Epithelial cell of prostate (primary cell): ENCODE measurements around the gene BCAS4.

Experiments
- DNase-seq: peaks from one replicate; pipeline ENCODE4 v3.0.0-alpha.2; 2011; ENCODE audit warnings: low read depth, low spot score
- H3K27ac ChIP-seq: fragments of 450-650 bp; 2 replicates; pipeline ENCODE4 v1.5.1; 2017; ENCODE audit warnings: mild to moderate bottlenecking

The BCAS4 gene

DNA sequence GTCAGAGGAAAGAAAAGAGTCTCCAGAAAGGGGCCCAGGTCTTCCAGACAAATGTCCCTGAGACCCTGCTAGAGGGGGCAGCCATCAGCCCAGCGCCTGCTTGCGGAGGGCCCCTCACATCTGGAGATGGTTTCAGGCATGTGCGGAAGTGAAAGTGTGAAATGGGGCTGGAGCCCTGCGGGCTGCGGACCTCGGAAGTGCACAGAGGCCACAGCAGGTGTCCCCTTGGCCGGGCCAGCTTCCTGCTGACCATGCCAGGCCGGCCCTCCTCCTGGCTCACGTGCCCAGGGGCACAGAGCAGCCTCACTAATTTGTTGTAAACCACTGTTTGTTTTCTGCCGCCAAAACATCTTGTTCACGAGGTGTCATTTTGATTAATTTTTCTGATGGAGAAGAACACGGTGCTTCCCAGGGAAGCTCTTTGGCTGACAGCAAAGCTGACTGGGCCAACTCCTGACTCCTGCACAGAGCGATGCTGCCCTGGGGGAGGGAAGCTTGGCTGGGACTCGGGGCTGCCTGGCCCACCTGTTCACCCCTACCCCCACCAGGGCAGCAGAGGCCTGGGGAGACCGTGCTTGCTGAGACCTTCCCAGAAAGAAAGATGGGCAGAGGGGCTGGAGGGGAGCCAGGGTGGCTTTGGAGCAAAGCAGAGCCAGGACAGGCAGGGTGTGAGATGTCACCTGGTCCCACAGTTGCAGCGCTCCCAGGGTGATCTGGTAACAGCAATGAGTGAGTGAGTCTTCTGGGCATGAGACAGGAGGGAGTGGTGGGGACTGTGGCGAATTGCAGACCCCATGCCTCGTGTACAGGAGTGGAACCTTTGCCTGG lies 54.2 kb downstream of the BCAS4 start:
- H3K27ac ChIP-seq, result peak overlapping the region; percentile 26
- DNase-seq, result no peak

DNA sequence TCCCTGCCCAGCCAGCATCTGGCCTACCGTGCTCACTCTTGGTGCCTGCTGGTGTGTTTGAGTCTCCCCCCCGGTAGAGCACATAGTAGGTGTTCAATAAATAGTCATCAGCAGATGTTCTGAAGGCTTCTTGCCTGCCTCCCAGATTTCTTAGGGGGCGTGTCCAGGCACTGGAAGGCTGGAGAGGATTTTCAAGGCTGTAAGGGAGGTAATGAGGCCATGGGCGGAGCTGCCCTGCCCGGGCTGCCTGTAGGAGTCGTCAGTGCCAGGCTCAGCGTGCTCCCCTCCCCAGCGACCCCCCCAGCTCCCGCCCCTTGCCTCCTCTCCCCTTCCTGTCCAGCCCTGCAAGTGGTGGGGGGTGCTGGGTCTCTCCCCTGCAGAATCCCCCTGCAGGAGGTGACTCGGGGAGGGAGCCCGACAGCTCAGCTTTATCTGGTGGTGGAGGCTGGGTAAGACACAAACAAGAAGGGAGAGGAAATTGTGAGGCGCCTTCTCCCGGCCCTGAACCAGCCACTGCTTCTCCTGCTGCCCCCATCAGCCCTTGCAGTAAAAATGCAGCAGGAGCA lies 55.9 kb downstream of the BCAS4 start:
- no peak overlapping the region for H3K27ac ChIP-seq
- no peak for DNase-seq

DNA sequence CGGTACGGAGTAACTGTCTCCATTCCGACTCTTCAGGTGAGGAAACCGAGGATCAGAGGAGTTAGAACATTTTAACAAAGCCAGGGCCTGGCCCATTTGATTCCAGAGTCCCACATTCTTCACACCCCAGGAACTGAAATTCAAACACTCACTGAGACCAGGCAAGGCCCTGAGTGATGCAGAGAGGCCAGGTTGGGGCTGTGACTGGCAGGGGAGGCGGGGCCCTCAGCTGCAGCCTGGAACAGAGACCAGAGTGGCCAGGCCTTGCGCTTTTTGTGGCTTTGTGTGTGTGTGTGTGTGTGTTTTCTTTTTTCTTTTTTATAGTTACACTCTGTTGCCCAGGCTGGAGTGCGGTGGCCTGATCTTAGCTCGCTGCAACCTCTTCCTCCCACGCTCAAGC lies 57.2 kb downstream of the BCAS4 start:
- DNase-seq, result no peak

DNA sequence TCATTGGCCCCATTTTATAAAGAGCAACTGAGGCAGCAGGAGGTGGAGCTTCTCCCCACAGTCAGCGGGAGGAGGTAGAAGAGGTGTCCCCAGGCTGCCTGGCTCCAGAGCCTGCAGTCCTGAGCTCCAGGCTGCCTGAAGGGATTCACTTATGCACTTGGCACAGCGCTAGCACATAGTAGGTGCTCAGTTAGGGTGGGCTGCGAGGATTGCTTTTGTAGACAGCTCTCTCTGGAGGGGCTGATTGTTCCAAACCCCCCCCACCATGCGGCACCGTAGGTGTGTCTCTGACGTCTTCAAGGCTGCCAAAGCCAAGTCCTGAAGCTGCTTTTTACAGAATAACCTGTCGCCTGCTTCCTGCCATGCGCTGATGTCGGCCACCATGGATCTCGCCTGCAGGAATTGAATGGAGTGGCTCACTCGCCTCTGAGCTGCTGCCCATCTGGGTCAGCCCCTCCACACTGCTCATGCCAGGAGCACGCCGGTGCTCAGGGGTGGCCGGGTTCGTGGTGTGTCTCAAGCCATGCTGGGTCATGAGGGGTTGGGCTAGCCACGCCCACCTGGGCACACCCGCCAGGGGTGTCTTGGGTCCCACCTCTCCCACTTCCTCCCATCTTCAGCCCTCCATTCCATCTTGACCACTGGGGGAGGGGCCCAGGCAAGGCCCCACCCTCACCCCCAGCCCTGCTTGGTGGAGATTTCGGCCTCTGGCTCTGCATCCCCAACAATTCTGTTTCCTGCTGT lies 59.8 kb downstream of the BCAS4 start:
- no peak overlapping the region for H3K27ac ChIP-seq
- DNase-seq, result no peak

More for the DNA sequence above, 57.2 kb downstream of the BCAS4 start:
- H3K27ac ChIP-seq, result no peak overlapping the region

DNA sequence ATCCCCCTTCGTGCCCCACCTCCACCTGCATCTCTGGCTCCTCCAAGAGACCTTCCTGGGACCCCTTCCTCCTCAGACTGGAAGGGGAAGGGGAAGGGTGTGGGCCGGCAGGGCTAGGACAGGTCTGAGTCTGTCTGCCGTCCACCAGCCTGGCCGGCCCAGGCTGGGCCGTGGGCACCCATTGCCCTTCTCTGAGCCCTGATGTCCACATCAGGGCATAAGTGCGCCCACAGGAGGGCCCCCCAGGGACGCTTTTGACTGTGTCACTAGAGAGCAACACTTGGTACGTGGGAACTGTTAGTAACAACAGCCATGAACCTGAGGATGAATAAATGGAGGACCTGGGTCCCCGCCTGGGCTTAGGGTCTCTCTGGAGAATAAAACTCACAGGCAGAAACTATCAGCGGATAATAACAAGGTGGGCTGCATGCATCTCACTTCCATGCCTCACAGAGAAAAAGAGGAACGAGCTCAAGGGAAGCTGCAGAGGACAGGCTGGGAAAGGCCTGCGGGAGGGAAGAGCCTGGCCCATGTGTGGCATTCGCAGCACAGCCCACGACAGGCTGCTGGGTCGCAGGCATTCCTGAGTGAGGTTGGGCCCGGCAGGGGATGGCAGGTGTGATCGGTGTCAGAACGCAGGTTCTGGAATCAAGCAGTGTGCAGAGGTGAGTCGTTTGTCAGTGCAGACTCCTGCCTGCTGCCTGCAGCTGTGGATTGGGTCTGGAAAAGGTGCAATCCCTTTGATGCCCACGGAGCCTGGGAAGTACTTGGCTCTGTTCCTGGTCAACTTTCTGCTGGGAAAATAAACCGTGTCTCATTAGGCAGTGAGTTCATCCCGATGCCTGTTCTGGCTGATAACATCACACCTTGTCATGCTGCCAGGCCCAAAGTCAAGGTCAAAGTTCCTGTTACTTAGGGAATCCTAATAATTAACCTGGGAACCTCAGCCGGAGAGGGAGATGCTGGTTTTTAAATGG lies 60.9 kb downstream of the BCAS4 start:
- no peak for DNase-seq
- H3K27ac ChIP-seq, result no peak overlapping the region

DNA sequence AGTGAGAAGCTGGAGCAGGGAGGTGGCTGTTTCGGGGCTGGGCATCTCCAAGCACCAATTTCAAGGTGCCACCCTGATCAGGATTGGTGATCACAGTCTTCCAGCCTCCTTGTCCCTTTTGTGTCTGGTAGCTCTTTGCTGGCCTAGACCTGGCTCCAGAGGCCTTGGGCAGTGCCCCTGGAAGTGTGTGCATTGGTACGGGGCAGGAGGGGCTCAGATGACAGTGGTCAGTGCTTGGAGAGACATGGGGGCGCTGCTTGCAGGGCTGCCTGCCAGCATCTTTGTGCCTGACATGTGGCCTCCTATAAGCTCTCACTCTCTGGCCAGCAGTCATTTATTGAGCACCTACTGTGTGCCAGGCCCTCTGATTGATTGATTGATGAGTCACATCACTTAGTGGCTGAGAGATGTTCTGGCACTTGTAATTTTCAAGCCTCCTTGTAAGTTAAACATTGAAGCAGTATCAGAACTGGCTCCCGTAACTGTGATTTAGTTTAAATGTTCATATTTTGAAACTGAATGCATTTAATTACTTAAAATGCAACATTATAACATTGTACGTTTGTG lies 61.7 kb downstream of the BCAS4 start:
- no peak overlapping the region for H3K27ac ChIP-seq
- no peak for DNase-seq

DNA sequence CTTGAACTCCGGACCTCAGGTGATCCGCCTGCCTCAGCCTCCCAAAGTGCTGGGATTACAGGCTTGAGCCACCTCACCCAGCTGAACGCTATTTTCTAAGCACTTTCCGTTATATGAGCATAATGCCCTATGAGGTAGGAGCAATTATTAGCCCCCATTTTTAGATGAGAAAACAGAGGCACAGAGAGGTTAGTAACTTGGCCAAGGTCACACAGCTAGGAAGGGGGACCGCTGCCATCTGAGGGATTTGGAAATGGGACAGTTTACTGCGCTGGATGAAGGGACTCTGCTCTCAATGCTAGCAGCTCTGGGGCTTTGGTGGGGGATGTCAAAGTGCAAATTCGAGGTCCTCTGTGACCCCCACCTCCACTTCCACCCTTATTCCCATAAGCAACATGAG lies 62.5 kb downstream of the BCAS4 start:
- no peak overlapping the region for H3K27ac ChIP-seq
- no peak for DNase-seq

DNA sequence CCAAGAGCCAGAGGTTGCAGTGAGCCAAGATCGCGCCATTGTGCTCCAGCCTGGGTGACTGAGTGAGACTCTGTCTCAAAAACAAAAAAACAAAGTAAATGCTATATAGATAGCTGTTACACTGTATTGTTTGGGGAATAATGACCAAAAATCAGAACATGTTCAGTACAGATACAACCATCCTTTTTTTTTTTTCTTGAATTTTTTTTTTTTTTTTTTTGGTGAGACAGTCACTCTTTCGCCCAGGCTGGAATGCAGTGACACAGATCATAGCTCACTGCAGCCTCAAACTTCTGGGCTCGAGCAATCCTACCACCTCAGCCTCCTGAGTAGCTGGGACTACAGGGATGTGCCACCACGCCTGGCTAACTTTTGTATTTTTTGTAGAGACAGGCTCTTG lies 63.7 kb downstream of the BCAS4 start:
- no peak for DNase-seq

DNA sequence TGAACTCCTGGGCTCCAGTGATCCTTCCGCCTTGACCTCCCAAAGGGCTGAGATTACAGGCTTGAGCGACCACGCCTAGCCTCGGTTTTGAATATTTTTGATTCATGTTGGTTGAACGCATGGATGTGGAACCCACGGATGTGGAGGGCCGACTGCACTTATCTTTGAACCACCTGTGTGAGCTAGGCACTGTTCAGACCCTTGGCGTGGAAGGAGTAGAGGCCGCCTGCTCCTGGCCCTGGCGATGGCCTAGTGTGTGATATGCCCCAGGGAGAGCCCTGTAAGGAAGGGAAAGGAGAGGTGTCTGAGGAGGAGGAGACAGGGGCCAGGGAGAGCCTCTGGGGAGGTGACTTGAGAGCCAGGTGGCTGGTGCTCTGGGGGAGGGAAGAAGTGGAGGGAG lies 64.3 kb downstream of the BCAS4 start:
- no peak for DNase-seq
- no peak overlapping the region for H3K27ac ChIP-seq

More for the DNA sequence above, 63.7 kb downstream of the BCAS4 start:
- no peak overlapping the region for H3K27ac ChIP-seq

DNA sequence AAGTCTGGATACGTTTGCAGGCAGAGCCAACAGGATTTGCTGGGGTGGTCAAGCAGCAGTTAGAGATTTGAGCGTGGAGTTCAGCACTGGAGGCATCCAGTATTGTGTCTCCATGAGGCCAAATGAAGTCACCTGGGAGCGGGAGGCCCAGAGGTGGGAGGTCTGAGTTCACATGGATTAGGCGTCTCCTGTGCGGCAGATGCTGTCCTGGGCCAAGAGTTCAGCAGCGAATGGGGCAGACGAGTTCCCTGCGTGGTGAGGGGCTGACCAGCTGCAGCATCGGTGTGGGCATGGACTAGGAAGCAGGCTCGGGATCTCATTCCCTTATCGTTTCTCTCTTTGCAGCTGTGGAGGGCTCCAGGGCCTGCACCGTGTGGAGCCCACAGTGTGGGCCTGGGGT lies 66.2 kb downstream of the BCAS4 start:
- DNase-seq, result no peak
- H3K27ac ChIP-seq, result no peak overlapping the region

DNA sequence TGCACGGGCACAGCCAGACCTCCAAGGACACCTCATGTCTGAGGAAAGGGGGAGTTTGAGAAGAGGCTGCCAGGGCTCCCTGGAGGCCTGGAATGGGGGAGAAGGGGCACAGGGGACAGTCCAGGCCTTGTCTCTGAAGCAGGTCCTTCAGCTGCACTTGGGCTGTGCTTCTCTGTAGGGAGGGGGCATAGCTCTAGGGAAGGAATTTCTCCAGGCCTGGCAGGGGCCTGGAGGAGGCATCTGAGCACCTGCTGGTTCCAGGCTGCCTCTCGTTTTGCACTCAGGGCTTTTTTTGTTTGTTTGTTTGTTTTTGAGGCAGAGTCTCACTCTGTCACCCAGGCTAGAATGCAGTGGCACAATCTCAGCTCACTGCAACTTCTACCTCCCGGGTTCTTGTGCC lies 67.7 kb downstream of the BCAS4 start:
- DNase-seq, result no peak
- H3K27ac ChIP-seq, result no peak overlapping the region

DNA sequence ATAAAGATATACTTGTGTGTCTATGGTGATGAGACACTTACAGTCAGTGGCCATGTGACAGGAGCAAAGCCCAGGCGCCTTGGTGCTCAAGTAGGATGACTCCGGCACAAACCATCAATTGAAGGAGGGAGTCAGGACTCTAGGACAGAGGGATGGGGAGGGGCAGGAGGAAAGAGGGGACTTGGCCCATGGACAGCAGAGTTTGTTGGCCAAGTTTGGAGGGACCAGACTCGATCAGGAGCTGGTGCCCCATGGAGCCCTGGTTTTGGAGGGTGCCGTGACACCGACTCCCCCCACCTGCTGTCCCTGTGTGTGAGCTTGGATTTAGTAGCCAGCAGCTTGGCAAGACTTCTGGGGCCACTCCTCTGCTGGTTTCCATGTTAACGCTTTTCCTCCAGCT lies 70.3 kb downstream of the BCAS4 start:
- H3K27ac ChIP-seq, result no peak overlapping the region
- DNase-seq, result no peak

DNA sequence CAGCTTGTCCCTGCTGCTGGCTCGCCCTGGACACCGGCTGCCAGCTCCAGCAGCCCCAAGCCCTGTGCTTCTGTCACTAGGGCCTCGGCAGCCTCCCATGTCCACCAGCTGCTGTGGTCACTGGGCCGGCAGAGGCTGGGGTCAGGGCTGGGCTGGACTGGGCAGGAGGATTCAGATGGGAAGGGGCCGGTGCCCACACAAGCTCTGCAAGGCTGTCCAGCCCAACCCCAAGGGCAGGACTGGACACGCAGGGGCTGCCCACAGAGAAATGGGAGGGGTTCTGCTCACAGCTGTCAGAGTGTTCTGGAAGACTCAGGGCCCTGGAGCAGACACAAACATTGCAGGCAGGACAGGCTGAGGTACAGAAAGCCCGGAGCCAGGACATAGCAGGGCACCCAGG lies 70.7 kb downstream of the BCAS4 start:
- H3K27ac ChIP-seq, result no peak overlapping the region
- no peak for DNase-seq

DNA sequence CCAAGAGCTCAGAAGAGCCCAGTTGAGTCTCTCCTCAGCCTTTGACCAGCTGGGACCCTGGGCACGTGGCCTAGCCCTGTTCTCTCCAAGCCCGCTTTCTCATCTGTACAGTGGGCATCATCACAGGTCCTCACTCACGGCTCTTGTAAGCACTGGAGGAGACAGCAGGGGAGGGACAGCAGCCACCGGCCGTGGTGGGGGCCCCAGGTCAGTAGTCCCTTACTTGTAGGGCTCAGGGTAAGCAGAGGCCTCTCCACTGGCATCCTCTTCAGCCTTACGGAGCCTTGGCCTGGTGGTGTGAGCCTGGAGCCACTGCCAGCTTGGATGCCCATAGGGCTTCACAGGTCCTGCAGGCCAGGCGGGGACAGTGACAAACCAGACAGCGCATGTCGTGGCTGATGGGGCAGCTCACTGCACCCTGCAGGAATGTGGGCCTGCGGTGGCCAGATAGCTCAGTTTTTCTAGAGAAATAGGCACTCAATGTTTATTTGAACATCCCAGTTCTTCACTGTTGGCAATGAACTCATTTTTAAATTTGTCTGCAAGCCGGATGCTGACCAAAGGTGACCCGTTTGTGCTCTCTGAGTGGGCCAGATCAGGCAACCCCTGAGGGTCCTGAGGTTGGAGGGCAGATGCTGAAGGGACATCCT lies 71.3 kb downstream of the BCAS4 start:
- H3K27ac ChIP-seq, result no peak overlapping the region
- no peak for DNase-seq

DNA sequence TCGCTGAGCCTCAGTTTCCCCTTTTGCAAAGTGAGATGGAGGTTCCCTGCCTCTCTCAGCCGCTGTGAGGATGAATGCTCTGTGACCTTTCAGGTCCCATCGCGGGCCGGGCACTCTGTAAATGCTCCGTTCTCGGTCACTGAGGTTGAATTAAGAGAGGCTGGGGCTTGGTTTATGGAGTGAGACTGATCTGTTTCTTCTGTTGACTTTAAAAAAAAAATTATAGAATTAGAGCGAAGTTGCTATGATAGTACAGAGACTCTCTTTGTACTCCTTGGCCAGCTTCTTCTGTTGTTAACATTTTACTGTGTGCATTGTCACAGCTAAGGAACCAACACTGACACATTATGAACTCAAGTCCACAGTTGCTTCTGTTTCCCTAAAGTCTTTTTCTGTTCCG lies 72.0 kb downstream of the BCAS4 start:
- DNase-seq, result no peak
- H3K27ac ChIP-seq, result no peak overlapping the region

DNA sequence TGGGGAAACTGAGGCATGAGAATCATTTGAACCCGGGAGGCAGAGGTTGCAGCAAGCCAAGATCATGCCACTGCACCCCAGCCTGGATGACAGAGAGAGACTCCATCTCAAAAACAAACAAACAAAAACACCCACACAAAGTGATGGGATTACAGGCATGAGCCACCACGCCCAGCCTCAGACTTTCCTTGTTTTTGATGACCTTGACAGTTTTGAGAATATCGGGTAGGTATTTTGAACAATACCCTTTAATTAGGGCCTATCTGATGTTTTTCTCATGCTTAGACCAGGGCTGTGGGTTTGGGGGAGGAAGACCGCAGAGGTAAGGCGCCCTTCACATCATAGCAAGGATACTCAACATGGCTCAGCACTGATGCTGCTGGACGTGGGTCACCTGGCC lies 72.9 kb downstream of the BCAS4 start:
- H3K27ac ChIP-seq, result no peak overlapping the region
- DNase-seq, result no peak

DNA sequence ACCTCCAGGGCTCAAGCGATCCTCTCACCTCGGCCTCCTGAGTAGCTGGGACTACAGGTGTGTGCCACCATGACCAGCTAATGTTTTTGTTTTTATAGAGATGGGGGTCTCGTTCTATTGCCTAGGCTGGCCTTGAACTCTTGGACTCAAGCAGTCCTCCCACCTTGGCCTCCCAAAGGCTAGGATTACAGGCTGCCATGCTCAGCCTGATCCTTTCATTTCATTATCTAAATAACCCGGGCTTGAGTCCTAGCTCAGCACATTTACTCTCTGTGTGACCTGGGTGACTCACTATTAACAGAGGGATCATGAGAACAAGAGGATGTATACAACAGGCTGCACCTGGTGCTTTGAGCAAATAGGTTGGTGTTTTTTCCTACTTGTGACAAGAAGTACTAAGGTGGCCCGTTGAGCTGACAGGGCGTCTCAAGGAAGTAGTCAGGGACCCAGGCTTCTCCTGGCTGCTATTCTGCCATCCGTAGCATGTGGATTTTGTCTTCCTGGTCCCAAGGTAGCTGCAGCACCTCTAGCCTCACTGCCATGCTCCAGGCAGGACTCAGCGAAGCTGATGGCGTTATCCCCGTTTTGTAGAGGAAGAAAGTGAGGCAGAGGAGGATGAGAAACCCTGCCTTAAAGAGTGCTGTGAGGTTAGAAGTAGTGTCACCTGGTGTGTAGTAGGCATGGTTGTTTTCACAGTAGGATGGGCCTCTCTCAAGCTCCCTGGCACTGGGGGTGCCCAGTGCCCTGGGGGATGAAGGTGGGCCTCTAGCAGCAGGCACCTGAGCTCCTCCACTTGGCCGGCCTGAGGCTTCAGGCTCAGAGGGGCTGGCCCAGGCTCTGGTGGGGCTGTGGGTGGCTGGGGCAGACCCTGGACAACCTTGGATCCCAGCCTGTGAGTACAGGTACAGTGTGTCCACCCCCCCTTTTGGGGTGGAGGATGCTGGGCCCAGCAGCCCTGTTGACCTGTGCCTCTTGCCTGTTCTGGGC lies 73.9 kb downstream of the BCAS4 start:
- peak; percentile 68 for DNase-seq
- no peak overlapping the region for H3K27ac ChIP-seq

DNA sequence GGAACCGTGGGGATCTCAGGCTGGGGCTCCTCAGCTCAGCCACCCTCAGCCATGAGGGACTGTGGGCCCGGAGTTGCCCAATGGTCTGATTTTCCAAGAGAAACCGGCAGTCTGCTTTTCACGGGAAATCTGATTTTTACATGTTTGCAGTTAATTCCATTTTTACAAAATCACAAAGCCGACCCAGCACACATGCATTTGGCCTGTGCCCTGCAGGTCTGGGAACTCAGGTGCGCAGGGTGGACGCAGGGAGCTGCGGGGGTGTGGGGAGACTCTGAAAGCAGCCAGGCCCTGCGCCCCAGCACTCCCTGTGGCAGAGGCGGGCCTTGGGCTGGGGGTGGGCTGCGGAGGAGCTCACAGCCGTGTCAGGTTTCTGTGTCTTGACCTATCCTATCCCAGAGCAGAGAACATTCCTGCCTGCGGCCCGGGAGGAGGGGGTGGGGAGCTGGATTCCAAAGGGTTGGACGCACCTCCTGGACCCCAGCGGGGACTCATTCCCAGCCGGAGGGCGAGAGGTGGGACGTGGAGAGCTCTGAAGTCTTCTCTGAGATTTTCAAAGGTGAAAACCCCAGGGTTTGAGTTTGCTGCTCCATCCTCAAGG lies 75.8 kb downstream of the BCAS4 start:
- no peak for DNase-seq
- H3K27ac ChIP-seq, result no peak overlapping the region
